SU-DHL-6 (cell line): Measurements from ENCODE around the gene MAST2.

Source experiments
- EZH2phosphoT487 ChIP-seq: fragments of 200-600 bp; sonication (generic), shearing (Covaris generic); conservative IDR thresholded peaks from 2 replicates; pipeline ENCODE4 v1.6.1; 2018; ENCODE audit warnings: mild to moderate bottlenecking, antibody characterized with exemption, low read length, moderate library complexity, mixed read lengths
- TF ChIP-seq, protein P1 (sequence below): fragments of 200-600 bp; sonication (generic); IDR thresholded peaks from one replicate; pipeline ENCODE4 v1.5.1; 2017; ENCODE audit warnings: antibody characterized with exemption, mild to moderate bottlenecking, low read length, moderate library complexity; ENCODE audit not compliant: insufficient read depth, poor library complexity, severe bottlenecking

- no peak for TF ChIP-seq EZH2phosphoT487
- TF ChIP-seq, protein P1, sequence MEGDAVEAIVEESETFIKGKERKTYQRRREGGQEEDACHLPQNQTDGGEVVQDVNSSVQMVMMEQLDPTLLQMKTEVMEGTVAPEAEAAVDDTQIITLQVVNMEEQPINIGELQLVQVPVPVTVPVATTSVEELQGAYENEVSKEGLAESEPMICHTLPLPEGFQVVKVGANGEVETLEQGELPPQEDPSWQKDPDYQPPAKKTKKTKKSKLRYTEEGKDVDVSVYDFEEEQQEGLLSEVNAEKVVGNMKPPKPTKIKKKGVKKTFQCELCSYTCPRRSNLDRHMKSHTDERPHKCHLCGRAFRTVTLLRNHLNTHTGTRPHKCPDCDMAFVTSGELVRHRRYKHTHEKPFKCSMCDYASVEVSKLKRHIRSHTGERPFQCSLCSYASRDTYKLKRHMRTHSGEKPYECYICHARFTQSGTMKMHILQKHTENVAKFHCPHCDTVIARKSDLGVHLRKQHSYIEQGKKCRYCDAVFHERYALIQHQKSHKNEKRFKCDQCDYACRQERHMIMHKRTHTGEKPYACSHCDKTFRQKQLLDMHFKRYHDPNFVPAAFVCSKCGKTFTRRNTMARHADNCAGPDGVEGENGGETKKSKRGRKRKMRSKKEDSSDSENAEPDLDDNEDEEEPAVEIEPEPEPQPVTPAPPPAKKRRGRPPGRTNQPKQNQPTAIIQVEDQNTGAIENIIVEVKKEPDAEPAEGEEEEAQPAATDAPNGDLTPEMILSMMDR = no peak
These were observed 44.7 kb downstream of the MAST2 start for GRCh38 chr1:45848097-45848496.
